IMR-90 (cell line): ENCODE data around the gene ERN1.

Source experiments
- BHLHE40 ChIP-seq: fragments of 150-350 bp; IDR thresholded peaks from 2 replicates; pipeline ENCODE4 v1.6.1; 2016; ENCODE audit warnings: mild to moderate bottlenecking, low read depth, low read length
- CTCF ChIP-seq: conservative IDR thresholded peaks from 2 replicates; pipeline ENCODE4 v1.5.1; 2012; ENCODE audit warnings: mild to moderate bottlenecking, low read depth, low read length, improper control_type of control experiment
- MXI1 ChIP-seq: IDR thresholded peaks from 2 replicates; pipeline ENCODE4 v1.6.1; 2012; ENCODE audit warnings: low read depth, mild to moderate bottlenecking, low read length, moderate library complexity, borderline replicate concordance
- NFE2L2 ChIP-seq: fragments of 150-350 bp; IDR thresholded peaks from 2 replicates; pipeline ENCODE4 v1.6.1; 2016; ENCODE audit warnings: low read depth, mild to moderate bottlenecking, low read length
- POLR2A ChIP-seq: IDR thresholded peaks from 2 replicates; pipeline ENCODE4 v1.6.1; 2012; ENCODE audit warnings: mild to moderate bottlenecking, low read depth, low read length
- RAD21 ChIP-seq: IDR thresholded peaks from 2 replicates; pipeline ENCODE4 v1.6.1; 2012; ENCODE audit warnings: low read length, improper control_type of control experiment
- RFX5 ChIP-seq: IDR thresholded peaks from 2 replicates; pipeline ENCODE4 v1.8.0; 2012; ENCODE audit warnings: low read depth, mild to moderate bottlenecking, low read length, moderate library complexity
- TF ChIP-seq, protein P1 (sequence below): fragments of 150-350 bp; IDR thresholded peaks from 2 replicates; pipeline ENCODE4 v1.6.1; 2016; ENCODE audit warnings: low read depth, mild to moderate bottlenecking, low read length, moderate library complexity, borderline replicate concordance

DNA sequence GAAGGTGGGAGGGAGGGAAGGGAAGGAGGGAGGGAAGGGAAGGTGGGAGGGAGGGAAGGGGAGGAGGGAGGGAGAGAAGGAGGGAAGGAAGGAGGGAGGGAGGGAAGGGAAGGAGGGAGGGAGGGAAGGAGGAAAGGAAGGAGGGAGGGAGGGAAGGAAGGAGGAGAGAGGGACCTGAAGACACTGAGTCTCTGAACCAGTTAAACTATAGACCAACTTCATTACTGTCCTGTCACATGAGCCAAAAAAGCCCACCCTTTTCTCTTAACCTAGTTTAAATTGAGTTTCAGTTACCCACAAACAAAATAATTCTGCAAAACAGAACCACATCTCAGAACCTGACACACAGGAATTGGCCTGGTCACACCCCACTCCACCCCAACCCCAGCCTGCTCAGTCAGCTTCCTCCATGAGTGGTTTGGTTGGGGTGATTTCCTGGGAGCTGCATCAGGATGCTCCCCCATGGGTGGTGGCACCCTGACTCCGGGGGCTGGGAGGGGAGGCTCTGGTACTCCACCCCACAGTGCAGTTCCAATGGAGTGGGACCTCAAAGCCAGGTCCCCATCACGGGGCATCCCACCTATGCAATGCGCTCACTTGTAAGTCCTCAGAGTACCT lies 136.5 kb downstream of the ERN1 start:
- TF ChIP-seq CTCF (no peak), RAD21 (no peak), POLR2A (no peak), MXI1 (no peak), NFE2L2 (no peak), BHLHE40 (no peak), RFX5 (no peak)
- TF ChIP-seq, protein P1, sequence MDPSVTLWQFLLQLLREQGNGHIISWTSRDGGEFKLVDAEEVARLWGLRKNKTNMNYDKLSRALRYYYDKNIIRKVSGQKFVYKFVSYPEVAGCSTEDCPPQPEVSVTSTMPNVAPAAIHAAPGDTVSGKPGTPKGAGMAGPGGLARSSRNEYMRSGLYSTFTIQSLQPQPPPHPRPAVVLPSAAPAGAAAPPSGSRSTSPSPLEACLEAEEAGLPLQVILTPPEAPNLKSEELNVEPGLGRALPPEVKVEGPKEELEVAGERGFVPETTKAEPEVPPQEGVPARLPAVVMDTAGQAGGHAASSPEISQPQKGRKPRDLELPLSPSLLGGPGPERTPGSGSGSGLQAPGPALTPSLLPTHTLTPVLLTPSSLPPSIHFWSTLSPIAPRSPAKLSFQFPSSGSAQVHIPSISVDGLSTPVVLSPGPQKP: no peak
